WTC11 (cell line): ENCODE data around the gene SERTAD2. TPM values are rescaled to one million over a fixed set of nuclear protein-coding genes. Genes with fewer than 3 reads are reported as not detected.

ENCODE experiments used
- ATAC-seq: fragments of 200-7000 bp; cut with Tn5 transposase; 2 replicates; pipeline ENCODE4 v1.10.0; 2021; ENCODE audit warnings: mild to moderate bottlenecking, moderate library complexity
- CTCF ChIA-PET: fragments of 300-600 bp; sonication (Branson Sonifier 250); formaldehyde crosslinking; loops from one replicate; lab custom pipeline; 2021; ENCODE audit warnings: antibody characterized with exemption; lab: Charles Lee
- POLR2A ChIA-PET: fragments of 350-600 bp; sonication (Branson Sonifier 250); formaldehyde crosslinking; loops from one replicate; lab custom pipeline; 2021; ENCODE audit warnings: antibody characterized with exemption; lab: Charles Lee
- DNase-seq: peaks from one replicate; pipeline ENCODE4 v3.0.0; 2021; ENCODE audit warnings: low spot score
- H3K27ac Mint-ChIP-seq: 2 replicates; pipeline ENCODE4 v1.8.0; 2021; ENCODE audit warnings: mixed read lengths
- H3K27me3 Mint-ChIP-seq: 2 replicates; pipeline ENCODE4 v1.8.0; 2021; ENCODE audit warnings: low read depth, mild to moderate bottlenecking, moderate library complexity, mixed read lengths
- H3K36me3 Mint-ChIP-seq: 2 replicates; pipeline ENCODE4 v1.8.0; 2021; ENCODE audit warnings: mixed read lengths
- H3K4me1 Mint-ChIP-seq: 2 replicates; pipeline ENCODE4 v1.8.0; 2022; ENCODE audit warnings: mixed read lengths
- H3K4me3 Mint-ChIP-seq: 2 replicates; pipeline ENCODE4 v1.8.0; 2021; ENCODE audit warnings: mild to moderate bottlenecking, moderate library complexity, mixed read lengths
- H3K9me3 Mint-ChIP-seq: 2 replicates; pipeline ENCODE4 v1.8.0; 2021; ENCODE audit warnings: mixed read lengths
- CTCF ChIP-seq: fragments of 200-600 bp; IDR thresholded peaks from 2 replicates; pipeline ENCODE4 v1.8.0; 2022; ENCODE audit warnings: antibody characterized with exemption
- ERG ChIP-seq: fragments of 250-450 bp; sonication (Bioruptor Pico); IDR thresholded peaks from 2 replicates; pipeline ENCODE4 v1.8.0; 2021; ENCODE audit warnings: mild to moderate bottlenecking
- FOXP1 ChIP-seq: sonication (generic); formaldehyde crosslinking; IDR thresholded peaks from 2 replicates; pipeline ENCODE4 v1.8.0; 2022; ENCODE audit warnings: missing genetic modification reagents, mild to moderate bottlenecking, moderate library complexity, borderline replicate concordance
- GTF2I ChIP-seq: fragments of 250-450 bp; sonication (Bioruptor Pico); conservative IDR thresholded peaks from 2 replicates; pipeline ENCODE4 v1.4.0; 2021; ENCODE audit warnings: mild to moderate bottlenecking
- HMGA2 ChIP-seq: fragments of 250-450 bp; sonication (Bioruptor Pico); IDR thresholded peaks from 2 replicates; pipeline ENCODE4 v1.4.0; 2021; ENCODE audit warnings: mild to moderate bottlenecking, moderate library complexity
- JAZF1 ChIP-seq: fragments of 250-450 bp; sonication (Bioruptor Pico); IDR thresholded peaks from 2 replicates; pipeline ENCODE4 v1.9.0; 2021; ENCODE audit warnings: moderate library complexity, mild to moderate bottlenecking, inconsistent platforms
- JUN ChIP-seq: sonication (generic); formaldehyde crosslinking; IDR thresholded peaks from 2 replicates; pipeline ENCODE4 v1.8.0; 2023; ENCODE audit warnings: mild to moderate bottlenecking, missing genetic modification reagents
- MYBL2 ChIP-seq: sonication (generic); formaldehyde crosslinking; IDR thresholded peaks from 2 replicates; pipeline ENCODE4 v1.8.1; 2023; ENCODE audit warnings: mild to moderate bottlenecking, moderate library complexity, missing genetic modification reagents
- NFATC4 ChIP-seq: fragments of 250-450 bp; sonication (Bioruptor Pico); IDR thresholded peaks from 2 replicates; pipeline ENCODE4 v1.9.0; 2021; ENCODE audit warnings: mild to moderate bottlenecking
- STAT6 ChIP-seq: sonication (generic); formaldehyde crosslinking; conservative IDR thresholded peaks from 2 replicates; pipeline ENCODE4 v1.8.1; 2023; ENCODE audit warnings: mild to moderate bottlenecking, low read depth, missing genetic modification reagents, moderate library complexity
- TCF7 ChIP-seq: sonication (generic); formaldehyde crosslinking; IDR thresholded peaks from 2 replicates; pipeline ENCODE4 v1.8.0; 2022; ENCODE audit warnings: mild to moderate bottlenecking, low read depth, missing genetic modification reagents, moderate library complexity
- ZMAT4 ChIP-seq: fragments of 250-450 bp; sonication (Bioruptor Pico); IDR thresholded peaks from 2 replicates; pipeline ENCODE4 v1.9.0; 2021; ENCODE audit warnings: mild to moderate bottlenecking
- ZNF263 ChIP-seq: sonication (generic); formaldehyde crosslinking; IDR thresholded peaks from 2 replicates; pipeline ENCODE4 v1.8.1; 2022; ENCODE audit warnings: low read depth, mild to moderate bottlenecking, moderate library complexity, missing genetic modification reagents
- ZNF532 ChIP-seq: fragments of 250-450 bp; sonication (Bioruptor Pico); IDR thresholded peaks from 2 replicates; pipeline ENCODE4 v1.9.0; 2021; ENCODE audit warnings: mild to moderate bottlenecking, borderline replicate concordance
- total RNA-seq: library from RNA; stranded (reverse); gene quantifications from 3 replicates; pipeline ENCODE4 v1.2.3, GENCODE V29; 2021

The SERTAD2 gene
- total RNA-seq, 1 experiment from 2014 or later = 7.9 TPM

GRCh38 chr2:64666810-64667438 is 13.2 kb upstream of the SERTAD2 start:
- CTCF ChIA-PET = interaction anchor here (0.7 to 1.2 kb wide), 3 partner anchors 13 to 22 kb away, joined by 3 to 5 read pairs (median 3); partner anchors contain the start of gene SERTAD2
- ATAC-seq = no peak
- no peaks in the 10 kb centered on the region for H3K27me3 Mint-ChIP-seq
- TF ChIP-seq ZNF532 (CRISPR knock-in tag) = no peak
- no peak for TF ChIP-seq ERG
- no peak for TF ChIP-seq ZNF263 (CRISPR knock-in tag)
- TF ChIP-seq JUN = no peak
- TF ChIP-seq JAZF1 (CRISPR knock-in tag) = no peak
- TF ChIP-seq, all 79 proteins: peak for 0
- Mint-ChIP-seq H3K36me3 (no peaks in the 10 kb centered on the region), H3K4me1 (peaks cover 16% of the 10 kb centered on the region), H3K4me3 (no peak overlapping the region), H3K9me3 (no peaks in the 10 kb centered on the region), H3K27ac (no peak overlapping the region)
- POLR2A ChIA-PET = interaction anchor here (0.6 kb wide), 1 partner anchor 83 kb away, joined by 5 read pairs; no protein-coding TSS in a partner anchor
- no peak for DNase-seq

- Mint-ChIP-seq H3K36me3 (no peaks in the 10 kb centered on the region), H3K9me3 (no peaks in the 10 kb centered on the region), H3K4me1 (peaks cover 16% of the 10 kb centered on the region), H3K27ac (no peak overlapping the region), H3K4me3 (no peak overlapping the region), H3K27me3 (no peaks in the 10 kb centered on the region)
- ATAC-seq (no peak), DNase-seq (no peak)
- POLR2A ChIA-PET = interaction anchor here (0.6 to 1.6 kb wide), 2 partner anchors 12 to 18 kb away, joined by 4 read pairs; partner anchors contain the start of gene SERTAD2
- CTCF ChIA-PET = no interaction called here
- TF ChIP-seq CTCF (no peak), ZMAT4 (CRISPR knock-in tag) (no peak), GTF2I (CRISPR knock-in tag) (no peak), STAT6 (CRISPR knock-in tag) (no peak), HMGA2 (no peak), TCF7 (CRISPR knock-in tag) (no peak), NFATC4 (no peak), FOXP1 (CRISPR knock-in tag) (no peak), MYBL2 (CRISPR knock-in tag) (no peak), ZNF263 (CRISPR knock-in tag) (no peak)
Measured at GRCh38 chr2:64665709-64666108, 12.0 kb upstream of the SERTAD2 start.
